ENCODE results near the gene PHLDA2. TPM values are rescaled to one million over a fixed set of nuclear protein-coding genes. Genes with fewer than 3 reads are reported as not detected.

Gene PHLDA2
- total and polyA plus RNA-seq, 2 experiments from 2014 or later: 3.8 to 16.5 TPM

DNA sequence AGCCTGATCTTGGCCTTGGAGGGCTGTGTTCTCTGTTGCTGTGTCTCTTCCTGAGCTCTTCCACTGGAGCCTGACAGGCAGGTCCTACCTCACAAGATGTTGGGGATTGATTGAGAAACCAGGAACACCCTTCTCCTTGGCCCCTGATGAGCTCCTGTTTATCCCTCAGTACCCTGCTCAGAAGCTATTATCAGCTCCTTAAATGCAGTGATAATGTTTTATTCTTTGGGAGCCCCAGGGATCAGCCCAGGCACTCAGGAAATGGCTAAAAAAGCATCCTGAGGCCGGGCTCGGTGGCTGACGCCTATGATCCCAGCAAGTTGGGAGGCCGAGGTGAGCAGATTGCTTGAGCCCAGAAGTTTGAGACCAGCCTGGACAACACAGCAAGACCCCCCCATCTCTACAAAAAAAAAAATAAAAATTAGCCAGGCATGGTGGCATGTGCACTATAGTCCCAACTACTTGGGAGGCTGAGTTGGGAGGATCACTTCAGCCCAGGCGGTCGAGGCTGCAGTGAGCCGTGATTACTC, 4.9 kb upstream of the PHLDA2 start:
- no peak overlapping the region for H2AFZ ChIP-seq
- H3K4me3 Mint-ChIP-seq: no peak overlapping the region; the same call in 2 of the 3 replicates
- DNase-seq (ENCODE audit: low spot score) (no peak), ATAC-seq (no peak)
- H3K4me1 Mint-ChIP-seq: peaks cover 6% of the 10 kb centered on the region; the same call in 1 of the 3 replicates
- no peaks in the 10 kb centered on the region for H3K36me3 ChIP-seq (ENCODE audit: insufficient read depth)
- peaks cover 17% of the 10 kb centered on the region for H3K27me3 ChIP-seq (ENCODE audit: insufficient read depth)
- H3K9me2 ChIP-seq (ENCODE audit: insufficient read depth): no peaks in the 10 kb centered on the region
- peaks cover 6% of the 10 kb centered on the region; the same call in 1 of the 2 replicates for H3K4me1 ChIP-seq (ENCODE audit: insufficient read depth)
- H3K27me3 Mint-ChIP-seq (ENCODE audit: insufficient read depth, low read depth, poor library complexity): peaks cover 37% of the 10 kb centered on the region
- H3K9me3 Mint-ChIP-seq: peaks cover 31% of the 10 kb centered on the region
- H4K20me1 ChIP-seq (replicated peaks; ENCODE audit: insufficient read depth): no peaks in the 10 kb centered on the region
- no peak overlapping the region for H3K27ac Mint-ChIP-seq
- H3K79me2 ChIP-seq (replicated peaks; ENCODE audit: insufficient read depth): no peaks in the 10 kb centered on the region
- no peak overlapping the region for H3K27ac ChIP-seq (ENCODE audit: low read depth)
- no peak overlapping the region for H3K4me2 ChIP-seq
- H3K4me3 ChIP-seq: no peak overlapping the region
- H3F3A ChIP-seq (replicated peaks; ENCODE audit: low read depth): peaks cover 13% of the 10 kb centered on the region
- TF ChIP-seq, protein P1, sequence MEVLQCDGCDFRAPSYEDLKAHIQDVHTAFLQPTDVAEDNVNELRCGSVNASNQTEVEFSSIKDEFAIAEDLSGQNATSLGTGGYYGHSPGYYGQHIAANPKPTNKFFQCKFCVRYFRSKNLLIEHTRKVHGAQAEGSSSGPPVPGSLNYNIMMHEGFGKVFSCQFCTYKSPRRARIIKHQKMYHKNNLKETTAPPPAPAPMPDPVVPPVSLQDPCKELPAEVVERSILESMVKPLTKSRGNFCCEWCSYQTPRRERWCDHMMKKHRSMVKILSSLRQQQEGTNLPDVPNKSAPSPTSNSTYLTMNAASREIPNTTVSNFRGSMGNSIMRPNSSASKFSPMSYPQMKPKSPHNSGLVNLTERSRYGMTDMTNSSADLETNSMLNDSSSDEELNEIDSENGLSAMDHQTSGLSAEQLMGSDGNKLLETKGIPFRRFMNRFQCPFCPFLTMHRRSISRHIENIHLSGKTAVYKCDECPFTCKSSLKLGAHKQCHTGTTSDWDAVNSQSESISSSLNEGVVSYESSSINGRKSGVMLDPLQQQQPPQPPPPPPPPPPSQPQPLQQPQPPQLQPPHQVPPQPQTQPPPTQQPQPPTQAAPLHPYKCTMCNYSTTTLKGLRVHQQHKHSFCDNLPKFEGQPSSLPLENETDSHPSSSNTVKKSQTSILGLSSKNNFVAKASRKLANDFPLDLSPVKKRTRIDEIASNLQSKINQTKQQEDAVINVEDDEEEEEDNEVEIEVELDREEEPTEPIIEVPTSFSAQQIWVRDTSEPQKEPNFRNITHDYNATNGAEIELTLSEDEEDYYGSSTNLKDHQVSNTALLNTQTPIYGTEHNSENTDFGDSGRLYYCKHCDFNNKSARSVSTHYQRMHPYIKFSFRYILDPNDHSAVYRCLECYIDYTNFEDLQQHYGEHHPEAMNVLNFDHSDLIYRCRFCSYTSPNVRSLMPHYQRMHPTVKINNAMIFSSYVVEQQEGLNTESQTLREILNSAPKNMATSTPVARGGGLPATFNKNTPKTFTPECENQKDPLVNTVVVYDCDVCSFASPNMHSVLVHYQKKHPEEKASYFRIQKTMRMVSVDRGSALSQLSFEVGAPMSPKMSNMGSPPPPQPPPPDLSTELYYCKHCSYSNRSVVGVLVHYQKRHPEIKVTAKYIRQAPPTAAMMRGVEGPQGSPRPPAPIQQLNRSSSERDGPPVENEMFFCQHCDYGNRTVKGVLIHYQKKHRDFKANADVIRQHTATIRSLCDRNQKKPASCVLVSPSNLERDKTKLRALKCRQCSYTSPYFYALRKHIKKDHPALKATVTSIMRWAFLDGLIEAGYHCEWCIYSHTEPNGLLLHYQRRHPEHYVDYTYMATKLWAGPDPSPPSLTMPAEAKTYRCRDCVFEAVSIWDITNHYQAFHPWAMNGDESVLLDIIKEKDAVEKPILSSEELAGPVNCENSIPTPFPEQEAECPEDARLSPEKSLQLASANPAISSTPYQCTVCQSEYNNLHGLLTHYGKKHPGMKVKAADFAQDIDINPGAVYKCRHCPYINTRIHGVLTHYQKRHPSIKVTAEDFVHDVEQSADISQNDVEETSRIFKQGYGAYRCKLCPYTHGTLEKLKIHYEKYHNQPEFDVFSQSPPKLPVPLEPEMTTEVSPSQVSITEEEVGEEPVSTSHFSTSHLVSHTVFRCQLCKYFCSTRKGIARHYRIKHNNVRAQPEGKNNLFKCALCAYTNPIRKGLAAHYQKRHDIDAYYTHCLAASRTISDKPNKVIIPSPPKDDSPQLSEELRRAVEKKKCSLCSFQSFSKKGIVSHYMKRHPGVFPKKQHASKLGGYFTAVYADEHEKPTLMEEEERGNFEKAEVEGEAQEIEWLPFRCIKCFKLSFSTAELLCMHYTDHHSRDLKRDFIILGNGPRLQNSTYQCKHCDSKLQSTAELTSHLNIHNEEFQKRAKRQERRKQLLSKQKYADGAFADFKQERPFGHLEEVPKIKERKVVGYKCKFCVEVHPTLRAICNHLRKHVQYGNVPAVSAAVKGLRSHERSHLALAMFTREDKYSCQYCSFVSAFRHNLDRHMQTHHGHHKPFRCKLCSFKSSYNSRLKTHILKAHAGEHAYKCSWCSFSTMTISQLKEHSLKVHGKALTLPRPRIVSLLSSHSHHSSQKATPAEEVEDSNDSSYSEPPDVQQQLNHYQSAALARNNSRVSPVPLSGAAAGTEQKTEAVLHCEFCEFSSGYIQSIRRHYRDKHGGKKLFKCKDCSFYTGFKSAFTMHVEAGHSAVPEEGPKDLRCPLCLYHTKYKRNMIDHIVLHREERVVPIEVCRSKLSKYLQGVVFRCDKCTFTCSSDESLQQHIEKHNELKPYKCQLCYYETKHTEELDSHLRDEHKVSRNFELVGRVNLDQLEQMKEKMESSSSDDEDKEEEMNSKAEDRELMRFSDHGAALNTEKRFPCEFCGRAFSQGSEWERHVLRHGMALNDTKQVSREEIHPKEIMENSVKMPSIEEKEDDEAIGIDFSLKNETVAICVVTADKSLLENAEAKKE (CRISPR knock-in tag; IDR thresholded peaks at IDR 0.05): no peak
- TF ChIP-seq ZNF114 (CRISPR knock-in tag; IDR thresholded peaks at IDR 0.05) (no peak), EZH2phosphoT487 (IDR thresholded peaks at IDR 0.05; ENCODE audit: unreplicated experiment) (no peak), STAT1 (IDR thresholded peaks at IDR 0.05; ENCODE audit: unreplicated experiment) (no peak), JUNB (IDR thresholded peaks at IDR 0.05; ENCODE audit: unreplicated experiment) (no peak), CREB1 (CRISPR knock-in tag; IDR thresholded peaks at IDR 0.05; ENCODE audit: low read depth) (no peak), POLR2AphosphoS5 (IDR thresholded peaks at IDR 0.05; ENCODE audit: low read depth) (no peak), EZH2 (IDR thresholded peaks at IDR 0.05; ENCODE audit: low read depth, unreplicated experiment) (no peak), ZNF331 (CRISPR knock-in tag; IDR thresholded peaks at IDR 0.05; ENCODE audit: low read depth) (no peak), NANOG (IDR thresholded peaks at IDR 0.05; ENCODE audit: borderline replicate concordance) (no peak)
- TF ChIP-seq, protein P2, sequence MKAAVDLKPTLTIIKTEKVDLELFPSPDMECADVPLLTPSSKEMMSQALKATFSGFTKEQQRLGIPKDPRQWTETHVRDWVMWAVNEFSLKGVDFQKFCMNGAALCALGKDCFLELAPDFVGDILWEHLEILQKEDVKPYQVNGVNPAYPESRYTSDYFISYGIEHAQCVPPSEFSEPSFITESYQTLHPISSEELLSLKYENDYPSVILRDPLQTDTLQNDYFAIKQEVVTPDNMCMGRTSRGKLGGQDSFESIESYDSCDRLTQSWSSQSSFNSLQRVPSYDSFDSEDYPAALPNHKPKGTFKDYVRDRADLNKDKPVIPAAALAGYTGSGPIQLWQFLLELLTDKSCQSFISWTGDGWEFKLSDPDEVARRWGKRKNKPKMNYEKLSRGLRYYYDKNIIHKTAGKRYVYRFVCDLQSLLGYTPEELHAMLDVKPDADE (IDR thresholded peaks at IDR 0.05): no peak
- TF ChIP-seq, protein P3, sequence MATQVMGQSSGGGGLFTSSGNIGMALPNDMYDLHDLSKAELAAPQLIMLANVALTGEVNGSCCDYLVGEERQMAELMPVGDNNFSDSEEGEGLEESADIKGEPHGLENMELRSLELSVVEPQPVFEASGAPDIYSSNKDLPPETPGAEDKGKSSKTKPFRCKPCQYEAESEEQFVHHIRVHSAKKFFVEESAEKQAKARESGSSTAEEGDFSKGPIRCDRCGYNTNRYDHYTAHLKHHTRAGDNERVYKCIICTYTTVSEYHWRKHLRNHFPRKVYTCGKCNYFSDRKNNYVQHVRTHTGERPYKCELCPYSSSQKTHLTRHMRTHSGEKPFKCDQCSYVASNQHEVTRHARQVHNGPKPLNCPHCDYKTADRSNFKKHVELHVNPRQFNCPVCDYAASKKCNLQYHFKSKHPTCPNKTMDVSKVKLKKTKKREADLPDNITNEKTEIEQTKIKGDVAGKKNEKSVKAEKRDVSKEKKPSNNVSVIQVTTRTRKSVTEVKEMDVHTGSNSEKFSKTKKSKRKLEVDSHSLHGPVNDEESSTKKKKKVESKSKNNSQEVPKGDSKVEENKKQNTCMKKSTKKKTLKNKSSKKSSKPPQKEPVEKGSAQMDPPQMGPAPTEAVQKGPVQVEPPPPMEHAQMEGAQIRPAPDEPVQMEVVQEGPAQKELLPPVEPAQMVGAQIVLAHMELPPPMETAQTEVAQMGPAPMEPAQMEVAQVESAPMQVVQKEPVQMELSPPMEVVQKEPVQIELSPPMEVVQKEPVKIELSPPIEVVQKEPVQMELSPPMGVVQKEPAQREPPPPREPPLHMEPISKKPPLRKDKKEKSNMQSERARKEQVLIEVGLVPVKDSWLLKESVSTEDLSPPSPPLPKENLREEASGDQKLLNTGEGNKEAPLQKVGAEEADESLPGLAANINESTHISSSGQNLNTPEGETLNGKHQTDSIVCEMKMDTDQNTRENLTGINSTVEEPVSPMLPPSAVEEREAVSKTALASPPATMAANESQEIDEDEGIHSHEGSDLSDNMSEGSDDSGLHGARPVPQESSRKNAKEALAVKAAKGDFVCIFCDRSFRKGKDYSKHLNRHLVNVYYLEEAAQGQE (IDR thresholded peaks at IDR 0.05; ENCODE audit: unreplicated experiment): no peak
- peaks cover 20% of the 10 kb centered on the region for H3K36me3 Mint-ChIP-seq (ENCODE audit: low read depth)
